ENCODE data around the gene BLACAT1.

- TF ChIP-seq CTCF (IDR thresholded peaks at IDR 0.05; ENCODE audit: low read depth, low read length) (no peak), EZH2phosphoT487 (IDR thresholded peaks at IDR 0.05; ENCODE audit: low read depth) (no peak)
Measured at GRCh38 chr1:205492774-205493173, 36.9 kb upstream of the BLACAT1 start.

Measured in OCI-LY3 (cell line).